OCI-LY1 (cell line): ENCODE measurements around the gene RRAGD.

Source experiments
- H2AFZ ChIP-seq: fragments of 200-600 bp; sonication (generic), shearing (Covaris generic); 2 replicates; pipeline ENCODE4 v1.6.0; 2014; ENCODE audit warnings: antibody characterized with exemption, mild to moderate bottlenecking, low read length
- H3F3A ChIP-seq: fragments of 200-600 bp; sonication (generic), shearing (Covaris generic); 2 replicates; pipeline ENCODE4 v1.6.0; 2014; ENCODE audit warnings: mild to moderate bottlenecking, antibody characterized with exemption, low read length, moderate library complexity; ENCODE audit not compliant: insufficient read depth
- H3K27ac ChIP-seq: fragments of 200-600 bp; sonication (generic); 2 replicates; pipeline ENCODE4 v1.5.1; 2014; ENCODE audit warnings: low read length, mixed run types, mild to moderate bottlenecking, low read depth; ENCODE audit not compliant: poor library complexity, severe bottlenecking
- H3K27me3 ChIP-seq: fragments of 200-600 bp; sonication (generic); 2 replicates; pipeline ENCODE4 v1.6.0; 2014; ENCODE audit warnings: antibody characterized with exemption, mild to moderate bottlenecking, low read length, moderate library complexity; ENCODE audit not compliant: insufficient read depth
- H3K36me3 ChIP-seq: fragments of 200-600 bp; sonication (generic); 2 replicates; pipeline ENCODE4 v1.6.1; 2014; ENCODE audit warnings: mild to moderate bottlenecking, antibody characterized with exemption, low read length, moderate library complexity, mixed read lengths; ENCODE audit not compliant: insufficient read depth
- H3K4me1 ChIP-seq: fragments of 200-600 bp; sonication (generic); 2 replicates; pipeline ENCODE4 v1.5.1; 2014; ENCODE audit warnings: mild to moderate bottlenecking, low read length, moderate library complexity; ENCODE audit not compliant: insufficient read depth, severe bottlenecking
- H3K4me2 ChIP-seq: fragments of 200-600 bp; sonication (generic), shearing (Covaris generic); 2 replicates; pipeline ENCODE4 v1.6.1; 2014; ENCODE audit warnings: low read length
- H3K4me3 ChIP-seq: fragments of 200-600 bp; sonication (generic); 2 replicates; pipeline ENCODE4 v1.5.1; 2014; ENCODE audit warnings: low read length, low read depth, mild to moderate bottlenecking, mixed read lengths; ENCODE audit not compliant: poor library complexity, severe bottlenecking
- H3K79me2 ChIP-seq: fragments of 200-600 bp; shearing (Covaris generic); 2 replicates; pipeline ENCODE4 v1.6.1; 2016; ENCODE audit warnings: mixed run types, low read length, mixed read lengths; ENCODE audit not compliant: insufficient read depth
- H3K9ac ChIP-seq: fragments of 200-600 bp; sonication (generic), shearing (Covaris generic); 2 replicates; pipeline ENCODE4 v1.6.1; 2014; ENCODE audit warnings: mild to moderate bottlenecking, low read length, mixed read lengths
- H3K9me2 ChIP-seq: fragments of 200-600 bp; sonication (generic), shearing (Covaris generic); 2 replicates; pipeline ENCODE4 v1.6.1; 2014; ENCODE audit warnings: low read depth, mild to moderate bottlenecking, low read length, mixed read lengths
- H3K9me3 ChIP-seq: fragments of 200-600 bp; shearing (Covaris generic); 2 replicates; pipeline ENCODE4 v1.6.1; 2014; ENCODE audit warnings: low read length, mixed read lengths
- H4K20me1 ChIP-seq: fragments of 200-600 bp; sonication (generic), shearing (Covaris generic); 2 replicates; pipeline ENCODE4 v1.6.0; 2016; ENCODE audit warnings: mild to moderate bottlenecking, low read length; ENCODE audit not compliant: insufficient read depth
- EZH2 ChIP-seq: fragments of 200-600 bp; sonication (generic), shearing (Covaris generic); IDR thresholded peaks from 2 replicates; pipeline ENCODE4 v1.8.0; 2017; ENCODE audit warnings: borderline replicate concordance, mixed run types, mild to moderate bottlenecking, antibody characterized with exemption, low read length, moderate library complexity, mixed read lengths
- TF ChIP-seq, protein P1 (sequence below): fragments of 200-600 bp; sonication (generic), shearing (Covaris generic); IDR thresholded peaks from 2 replicates; pipeline ENCODE4 v1.5.1; 2017; ENCODE audit warnings: mild to moderate bottlenecking, antibody characterized with exemption, low read length, moderate library complexity, mixed read lengths

RRAGD gene

DNA sequence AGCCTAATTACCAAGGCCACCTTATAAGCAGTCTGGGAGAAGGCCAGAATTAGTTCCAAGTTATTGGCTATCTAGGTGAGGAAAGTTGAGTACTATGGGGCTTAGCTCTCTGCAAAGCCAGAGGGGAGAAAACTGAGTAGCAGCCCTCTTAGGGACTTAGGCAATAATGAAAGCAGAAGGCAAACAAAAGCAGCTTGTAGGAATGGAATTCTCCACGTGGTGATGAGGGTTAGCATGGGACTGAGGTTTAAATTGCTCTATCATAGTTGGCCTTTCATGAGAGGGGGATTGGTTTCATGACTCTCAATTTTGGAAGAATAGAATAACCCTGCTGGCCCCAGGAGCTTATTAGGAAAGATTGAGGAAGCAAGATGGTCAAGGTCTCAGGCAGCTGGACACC lies 52.5 kb downstream of the RRAGD start:
- peaks cover 13% of the 10 kb centered on the region; the same call in 1 of the 2 replicates for H3F3A ChIP-seq
- no peak for TF ChIP-seq EZH2
- TF ChIP-seq, protein P1, sequence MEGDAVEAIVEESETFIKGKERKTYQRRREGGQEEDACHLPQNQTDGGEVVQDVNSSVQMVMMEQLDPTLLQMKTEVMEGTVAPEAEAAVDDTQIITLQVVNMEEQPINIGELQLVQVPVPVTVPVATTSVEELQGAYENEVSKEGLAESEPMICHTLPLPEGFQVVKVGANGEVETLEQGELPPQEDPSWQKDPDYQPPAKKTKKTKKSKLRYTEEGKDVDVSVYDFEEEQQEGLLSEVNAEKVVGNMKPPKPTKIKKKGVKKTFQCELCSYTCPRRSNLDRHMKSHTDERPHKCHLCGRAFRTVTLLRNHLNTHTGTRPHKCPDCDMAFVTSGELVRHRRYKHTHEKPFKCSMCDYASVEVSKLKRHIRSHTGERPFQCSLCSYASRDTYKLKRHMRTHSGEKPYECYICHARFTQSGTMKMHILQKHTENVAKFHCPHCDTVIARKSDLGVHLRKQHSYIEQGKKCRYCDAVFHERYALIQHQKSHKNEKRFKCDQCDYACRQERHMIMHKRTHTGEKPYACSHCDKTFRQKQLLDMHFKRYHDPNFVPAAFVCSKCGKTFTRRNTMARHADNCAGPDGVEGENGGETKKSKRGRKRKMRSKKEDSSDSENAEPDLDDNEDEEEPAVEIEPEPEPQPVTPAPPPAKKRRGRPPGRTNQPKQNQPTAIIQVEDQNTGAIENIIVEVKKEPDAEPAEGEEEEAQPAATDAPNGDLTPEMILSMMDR, result no peak
- no peaks in the 10 kb centered on the region for H3K9me2 ChIP-seq
- peak overlapping the region; percentile 100 for H3K27ac ChIP-seq
- no peaks in the 10 kb centered on the region for H3K9me3 ChIP-seq
- no peak overlapping the region for H3K4me2 ChIP-seq
- no peaks in the 10 kb centered on the region for H3K79me2 ChIP-seq
- no peaks in the 10 kb centered on the region for H4K20me1 ChIP-seq
- no peak overlapping the region for H3K9ac ChIP-seq
- H2AFZ ChIP-seq, result no peak overlapping the region
- no peaks in the 10 kb centered on the region for H3K36me3 ChIP-seq
- peaks cover 77% of the 10 kb centered on the region for H3K4me1 ChIP-seq
- no peak overlapping the region for H3K4me3 ChIP-seq
- no peaks in the 10 kb centered on the region for H3K27me3 ChIP-seq

GRCh38 chr6:89357390-89357789 lies 54.7 kb downstream of the RRAGD start:
- H3K4me2 ChIP-seq, result peak overlapping the region; percentile 64
- TF ChIP-seq EZH2, result no peak
- TF ChIP-seq, protein P1, result no peak
- no peaks in the 10 kb centered on the region for H3K9me3 ChIP-seq
- peaks cover 80% of the 10 kb centered on the region for H3K4me1 ChIP-seq
- peaks cover 10% of the 10 kb centered on the region for H3K79me2 ChIP-seq
- no peaks in the 10 kb centered on the region for H3K9me2 ChIP-seq
- peak overlapping the region; percentile 64 for H3K9ac ChIP-seq
- no peak overlapping the region for H2AFZ ChIP-seq
- peaks cover 13% of the 10 kb centered on the region; the same call in 1 of the 2 replicates for H3F3A ChIP-seq
- H4K20me1 ChIP-seq, result no peaks in the 10 kb centered on the region
- H3K27ac ChIP-seq, result peak overlapping the region; percentile 100
- no peaks in the 10 kb centered on the region for H3K27me3 ChIP-seq
- H3K4me3 ChIP-seq, result peak overlapping the region; percentile 41
- H3K36me3 ChIP-seq, result no peaks in the 10 kb centered on the region

- peak overlapping the region; percentile 41 for H3K4me3 ChIP-seq
- H3F3A ChIP-seq, result peaks cover 13% of the 10 kb centered on the region; the same call in 1 of the 2 replicates
- peaks cover 4% of the 10 kb centered on the region; the same call in 1 of the 2 replicates for H3K36me3 ChIP-seq
- peak overlapping the region; percentile 100 for H3K27ac ChIP-seq
- no peaks in the 10 kb centered on the region for H3K9me3 ChIP-seq
- peaks cover 80% of the 10 kb centered on the region for H3K4me1 ChIP-seq
- no peaks in the 10 kb centered on the region for H3K9me2 ChIP-seq
- peak overlapping the region; percentile 64 for H3K4me2 ChIP-seq
- TF ChIP-seq EZH2, result no peak
- TF ChIP-seq, protein P1, result no peak
- peaks cover 16% of the 10 kb centered on the region for H3K79me2 ChIP-seq
- no peak overlapping the region for H2AFZ ChIP-seq
- peak overlapping the region; percentile 64 for H3K9ac ChIP-seq
- no peaks in the 10 kb centered on the region for H3K27me3 ChIP-seq
- H4K20me1 ChIP-seq, result no peaks in the 10 kb centered on the region
Observed at GRCh38 chr6:89356642-89357170, 55.4 kb downstream of the RRAGD start.
